Spleen (tissue), 7 donors: Measurements from ENCODE around the gene OR4N5.

Experiments used
- CTCF ChIP-seq, 11 experiments: fragments of 200-600 bp in 7 of 11; fragments of 450-650 bp in 4 of 11; sonication (generic) in 4 of 11; IDR thresholded peaks in 8 of 11; conservative IDR thresholded peaks in 3 of 11; 1 replicate in 7 of 11; 2 replicates in 4 of 11; pipeline versions ENCODE4 v1.4.0 to v1.8.0; 2016 to 2021; ENCODE audit warnings: antibody characterized with exemption in 11 of 11, inconsistent platforms in 4 of 11, mild to moderate bottlenecking in 1 of 11
- POLR2A ChIP-seq, 3 donors: fragments of 450-650 bp; IDR thresholded peaks; one replicate each; pipeline ENCODE4 v1.5.1; 2017; ENCODE audit warnings: antibody characterized with exemption in 3 of 3, mild to moderate bottlenecking in 1 of 3
- POLR2AphosphoS5 ChIP-seq, 3 donors: sonication (generic); formaldehyde crosslinking; IDR thresholded peaks; one replicate each; pipeline ENCODE4 v1.5.1; 2017; ENCODE audit warnings: antibody characterized with exemption in 3 of 3
- donor health status: DM: no; HTN: no; CAD: no; lungs with moderate emphysema.
- donor health status: DM: no; HTN: no; CAD: no.
- donor health status: DM: no; HTN: no; CAD: no.

DNA sequence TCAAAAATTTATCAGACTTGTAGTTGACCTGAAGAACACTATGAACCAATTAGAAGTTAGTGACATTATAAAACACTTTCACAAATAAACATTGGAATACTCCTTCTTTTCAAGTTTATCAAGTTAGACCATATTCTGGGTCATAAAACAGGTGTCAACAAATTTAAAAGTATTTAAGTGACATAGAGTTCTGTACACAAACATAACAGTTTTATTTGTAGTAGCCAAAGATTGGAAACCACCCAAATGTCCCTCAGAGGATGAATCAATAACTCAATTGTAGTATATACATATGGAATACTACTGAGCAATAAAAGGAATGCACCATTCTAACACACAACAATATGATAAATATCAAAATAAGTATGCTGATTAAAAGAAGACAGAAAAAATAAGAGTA lies 28.5 kb downstream of the OR4N5 start:
- TF ChIP-seq CTCF (IDR thresholded peaks at IDR 0.05 in 8 of 11, conservative IDR thresholded peaks at IDR 0.05 in 3 of 11) (no peak), POLR2AphosphoS5 (IDR thresholded peaks at IDR 0.05) (no peak), POLR2A (IDR thresholded peaks at IDR 0.05) (no peak)
